Epithelial cell of esophagus (primary cell): ENCODE results near the gene GDPD4.

Experiments used
- DNase-seq: peaks from one replicate; pipeline ENCODE4 v3.0.0; 2010; ENCODE audit warnings: low read depth
- H3K4me3 ChIP-seq: 2 replicates; pipeline ENCODE4 v1.5.1; 2011; ENCODE audit warnings: mild to moderate bottlenecking, low read length, control low read depth
- CTCF ChIP-seq: IDR thresholded peaks from 2 replicates; pipeline ENCODE4 v1.5.1; 2011; ENCODE audit warnings: low read depth, mild to moderate bottlenecking, low read length, control low read depth, inconsistent platforms; ENCODE audit not compliant: insufficient read depth; ENCODE audit errors: missing control alignments

Gene GDPD4

DNA sequence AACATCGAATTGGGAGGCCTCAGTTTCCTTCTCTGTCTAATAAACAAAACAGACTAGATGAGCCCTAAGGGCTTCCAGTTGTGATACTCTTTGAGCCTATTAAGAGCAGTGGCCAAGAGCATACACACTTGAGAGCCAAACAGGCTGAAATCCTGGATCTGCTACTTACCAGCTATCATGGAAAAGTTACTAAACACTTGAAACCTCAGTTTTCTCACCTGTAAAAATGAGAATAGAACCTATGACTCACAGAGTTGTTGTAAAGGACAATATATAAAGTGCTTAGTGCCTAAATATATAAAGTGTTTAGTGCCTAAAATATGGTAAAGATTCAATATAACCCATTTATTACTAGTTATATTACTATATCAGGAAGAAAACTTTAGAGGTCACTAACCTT is 23.7 kb upstream of the GDPD4 start:
- no peak overlapping the region for H3K4me3 ChIP-seq
- no peak for DNase-seq
- TF ChIP-seq CTCF, result no peak

GRCh38 chr11:77324508-77324907 is 23.0 kb upstream of the GDPD4 start:
- no peak for TF ChIP-seq CTCF
- DNase-seq, result no peak
- H3K4me3 ChIP-seq, result no peak overlapping the region

DNA sequence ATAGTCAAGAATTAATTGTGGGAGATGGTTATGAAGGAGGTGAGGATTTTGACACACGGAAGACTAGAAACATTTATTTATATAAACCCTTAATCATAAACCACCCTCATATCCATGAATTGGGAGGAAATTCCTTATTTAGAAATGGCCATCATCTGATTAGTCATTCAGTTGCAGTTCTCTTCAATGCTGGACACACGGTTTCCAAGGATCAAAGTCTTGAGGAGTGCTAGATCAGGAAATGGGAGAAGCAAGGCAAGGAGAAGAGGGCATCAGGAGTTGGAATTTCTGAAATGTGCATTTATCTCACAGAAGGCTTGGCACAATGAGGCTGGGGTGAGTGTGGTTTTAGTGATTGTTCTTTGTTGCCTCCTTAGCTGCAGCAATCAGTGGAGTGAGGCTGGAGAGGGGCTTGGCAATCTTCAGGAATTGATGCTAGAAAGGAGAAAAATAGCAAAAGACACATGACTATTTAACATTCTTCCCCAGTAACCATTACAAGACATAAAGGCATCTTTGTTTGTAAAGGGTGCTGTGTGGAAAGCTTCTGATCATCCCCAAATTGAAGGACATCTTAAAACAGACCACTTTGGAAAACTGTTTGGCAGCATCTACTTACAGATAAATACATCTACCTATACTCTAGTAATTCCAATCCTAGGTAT is 21.6 kb upstream of the GDPD4 start:
- H3K4me3 ChIP-seq, result no peak overlapping the region
- DNase-seq, result no peak
- no peak for TF ChIP-seq CTCF

DNA sequence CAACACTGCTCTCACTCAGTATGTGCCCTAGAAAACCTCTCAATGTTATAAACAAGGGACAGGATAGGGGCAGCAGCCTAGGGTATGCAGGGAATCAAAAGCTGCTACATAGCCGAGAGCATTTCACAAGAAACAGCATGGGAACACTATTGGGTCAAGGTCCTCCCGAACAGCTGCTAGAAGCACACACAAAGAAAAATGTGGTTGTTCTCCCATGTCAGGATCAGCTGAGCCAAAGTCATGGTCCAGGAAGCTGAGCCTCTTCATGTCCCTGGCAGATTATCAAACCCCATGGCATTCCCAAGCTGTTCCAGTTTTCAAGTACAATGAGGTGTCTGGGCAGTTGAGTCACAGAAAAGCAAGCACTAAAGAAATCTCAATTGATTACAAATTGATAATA is 21.0 kb upstream of the GDPD4 start:
- no peak for TF ChIP-seq CTCF
- H3K4me3 ChIP-seq, result no peak overlapping the region
- no peak for DNase-seq

GRCh38 chr11:77320351-77320750 is 18.9 kb upstream of the GDPD4 start:
- H3K4me3 ChIP-seq, result no peak overlapping the region
- DNase-seq, result no peak
- TF ChIP-seq CTCF, result no peak

DNA sequence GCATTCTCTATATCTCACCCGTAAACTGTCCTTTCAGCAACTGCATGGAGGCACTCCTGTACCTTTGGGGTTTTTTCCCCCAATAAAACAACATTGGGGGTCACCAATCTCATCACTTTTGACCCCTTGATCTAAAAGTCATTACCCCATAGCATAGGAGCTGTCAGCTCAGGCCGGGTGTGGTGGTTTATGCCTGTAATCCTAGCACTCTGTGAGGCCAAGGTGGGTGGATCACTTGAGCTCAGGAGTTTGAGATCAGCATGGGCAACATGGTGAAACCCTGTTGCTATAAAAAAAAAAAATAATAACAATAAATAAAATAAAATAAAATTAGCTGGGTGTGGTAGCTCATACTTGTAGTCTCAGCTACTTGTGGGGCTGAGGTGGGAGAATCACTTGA is 17.1 kb upstream of the GDPD4 start:
- DNase-seq, result no peak
- no peak for TF ChIP-seq CTCF
- no peak overlapping the region for H3K4me3 ChIP-seq

DNA sequence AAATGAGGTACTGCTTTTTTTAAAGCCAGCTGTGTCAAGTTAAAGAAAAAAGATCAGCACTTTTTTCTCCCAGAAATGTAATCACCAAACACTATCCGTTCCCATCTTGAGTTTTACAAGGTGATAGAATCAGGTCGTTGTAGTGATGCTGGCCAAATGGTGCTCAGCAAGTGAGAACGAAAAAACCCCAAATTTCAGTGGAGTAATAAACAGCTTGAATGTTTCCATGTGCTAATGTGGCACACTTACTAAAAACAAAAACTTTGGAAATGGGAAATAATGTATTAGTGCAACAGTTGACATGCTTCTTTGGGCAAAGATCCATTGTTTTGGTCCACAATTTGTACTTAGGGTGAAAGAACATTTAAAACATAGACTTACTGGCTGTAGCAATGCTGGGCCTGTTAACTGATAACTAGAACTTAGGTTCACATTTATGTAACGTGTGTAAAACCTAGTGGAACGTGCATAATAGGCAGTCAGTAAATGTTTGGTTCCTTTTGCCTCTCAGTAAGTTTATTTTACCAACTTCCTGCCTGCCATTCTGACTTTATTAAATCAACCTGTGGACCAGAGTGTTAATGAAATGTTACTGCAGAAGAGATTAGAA is 15.4 kb upstream of the GDPD4 start:
- DNase-seq, result no peak
- TF ChIP-seq CTCF, result no peak
- no peak overlapping the region for H3K4me3 ChIP-seq
